ENCODE data around the gene ATP6V0C.

DNA sequence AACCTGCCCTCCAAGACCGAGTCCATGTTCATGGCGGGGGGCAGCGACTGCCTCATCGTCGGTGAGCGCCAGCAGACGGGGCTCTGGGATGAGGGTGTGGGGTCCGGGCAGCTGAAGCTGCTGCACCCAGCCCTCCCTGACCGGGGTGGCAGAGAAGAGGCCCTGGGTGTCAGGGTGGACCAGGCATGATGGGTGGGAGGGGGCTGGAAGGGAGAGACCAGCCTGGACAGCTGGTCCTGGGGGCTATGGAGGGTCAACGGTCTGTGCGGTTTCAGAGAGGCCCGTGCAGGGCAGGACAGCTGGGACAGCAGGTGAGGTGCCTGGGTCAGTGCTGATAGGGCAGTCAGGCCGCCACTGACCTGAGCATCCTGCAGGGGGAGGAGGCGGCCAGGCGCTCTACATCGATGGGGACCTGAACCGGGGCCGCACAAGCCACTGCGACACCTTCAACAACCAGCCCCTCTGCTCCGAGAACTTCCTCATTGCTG, 13.3 kb upstream of the ATP6V0C start:
- TF ChIP-seq, protein P1, sequence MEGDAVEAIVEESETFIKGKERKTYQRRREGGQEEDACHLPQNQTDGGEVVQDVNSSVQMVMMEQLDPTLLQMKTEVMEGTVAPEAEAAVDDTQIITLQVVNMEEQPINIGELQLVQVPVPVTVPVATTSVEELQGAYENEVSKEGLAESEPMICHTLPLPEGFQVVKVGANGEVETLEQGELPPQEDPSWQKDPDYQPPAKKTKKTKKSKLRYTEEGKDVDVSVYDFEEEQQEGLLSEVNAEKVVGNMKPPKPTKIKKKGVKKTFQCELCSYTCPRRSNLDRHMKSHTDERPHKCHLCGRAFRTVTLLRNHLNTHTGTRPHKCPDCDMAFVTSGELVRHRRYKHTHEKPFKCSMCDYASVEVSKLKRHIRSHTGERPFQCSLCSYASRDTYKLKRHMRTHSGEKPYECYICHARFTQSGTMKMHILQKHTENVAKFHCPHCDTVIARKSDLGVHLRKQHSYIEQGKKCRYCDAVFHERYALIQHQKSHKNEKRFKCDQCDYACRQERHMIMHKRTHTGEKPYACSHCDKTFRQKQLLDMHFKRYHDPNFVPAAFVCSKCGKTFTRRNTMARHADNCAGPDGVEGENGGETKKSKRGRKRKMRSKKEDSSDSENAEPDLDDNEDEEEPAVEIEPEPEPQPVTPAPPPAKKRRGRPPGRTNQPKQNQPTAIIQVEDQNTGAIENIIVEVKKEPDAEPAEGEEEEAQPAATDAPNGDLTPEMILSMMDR (IDR thresholded peaks at IDR 0.05): no peak
- no peak for TF ChIP-seq POLR2A (IDR thresholded peaks at IDR 0.05)
